GM18507 (cell line): Measurements from ENCODE around the gene CENPU.
A peak's percentile ranks its signal among the peaks of the same experiment; 100 is the strongest.

Experiments used
- DNase-seq: peaks from one replicate; pipeline ENCODE4 v3.0.0; 2011; ENCODE audit warnings: low read depth; ENCODE audit not compliant: insufficient read length; ENCODE audit errors: extremely low spot score
- FAIRE-seq: peaks from 2 replicates; lab custom pipeline; 2011; peaks lifted over from hg19 to GRCh38; lab: Jason Lieb, UNC

Gene CENPU

GRCh38 chr4:184649026-184649970, 84.6 kb downstream of the CENPU start, which contains the start of the genes CASP3 and PRIMPOL:
TSS of gene CASP3 (minus strand) at chr4:184649447. CDS start at chr4:184638453, 10,994 bp downstream.
TSS of gene PRIMPOL (plus strand) at chr4:184649738. CDS start at chr4:184657141, 7,403 bp downstream.
- FAIRE-seq (peak; percentile 87), DNase-seq (peak; percentile 73)

GRCh38 chr4:184648313-184649025, 85.4 kb downstream of the CENPU start:
- FAIRE-seq (peak; percentile 60), DNase-seq (no peak)

- FAIRE-seq, result no peak
These were observed 85.9 kb downstream of the CENPU start for GRCh38 chr4:184648054-184648312.

GRCh38 chr4:184647266-184648053, 86.4 kb downstream of the CENPU start:
- FAIRE-seq (no peak), DNase-seq (no peak)

More at GRCh38 chr4:184648054-184648312, 85.9 kb downstream of the CENPU start:
- no peak for DNase-seq

- DNase-seq (no peak), FAIRE-seq (no peak)
These were observed 87.8 kb downstream of the CENPU start for GRCh38 chr4:184645904-184646610.

- FAIRE-seq (no peak), DNase-seq (no peak)
These were observed 89.2 kb downstream of the CENPU start for GRCh38 chr4:184644553-184645307.
